ENCODE data around the gene ID4.

Gene ID4

GRCh38 chr6:19860235-19860877 lies 23.2 kb downstream of the ID4 start:
- no peak for DNase-seq (ENCODE audit: low read depth)

- DNase-seq (ENCODE audit: low read depth) = no peak
Observed at GRCh38 chr6:19864285-19864684, 27.1 kb downstream of the ID4 start.

GRCh38 chr6:19865178-19865577 lies 28.0 kb downstream of the ID4 start:
- no peak for DNase-seq (ENCODE audit: low read depth)

- DNase-seq (ENCODE audit: low read depth) = no peak
Observed at GRCh38 chr6:19866173-19866984, 29.2 kb downstream of the ID4 start.

- no peak for DNase-seq (ENCODE audit: low read depth)
Observed at GRCh38 chr6:19866985-19867627, 29.9 kb downstream of the ID4 start.

- DNase-seq (ENCODE audit: low read depth) = no peak
Observed at GRCh38 chr6:19869464-19869863, 32.3 kb downstream of the ID4 start.

GRCh38 chr6:19870322-19870721 lies 33.2 kb downstream of the ID4 start:
- no peak for DNase-seq (ENCODE audit: low read depth)

GRCh38 chr6:19873031-19873430 lies 35.9 kb downstream of the ID4 start:
- DNase-seq (ENCODE audit: low read depth) = no peak

- DNase-seq (ENCODE audit: low read depth) = no peak
Observed at GRCh38 chr6:19876672-19877071, 39.5 kb downstream of the ID4 start.

GRCh38 chr6:19879663-19880062 lies 42.5 kb downstream of the ID4 start:
- no peak for DNase-seq (ENCODE audit: low read depth)

- no peak for DNase-seq (ENCODE audit: low read depth)
Observed at GRCh38 chr6:19880066-19880465, 42.9 kb downstream of the ID4 start.

GRCh38 chr6:19891451-19891850 lies 54.3 kb downstream of the ID4 start:
- no peak for DNase-seq (ENCODE audit: low read depth)

Measured in activated T-cell treated with anti-CD3 and anti-CD28 coated beads for 1 hour (primary cell).